ENCODE results near the gene KRT73.

DNA sequence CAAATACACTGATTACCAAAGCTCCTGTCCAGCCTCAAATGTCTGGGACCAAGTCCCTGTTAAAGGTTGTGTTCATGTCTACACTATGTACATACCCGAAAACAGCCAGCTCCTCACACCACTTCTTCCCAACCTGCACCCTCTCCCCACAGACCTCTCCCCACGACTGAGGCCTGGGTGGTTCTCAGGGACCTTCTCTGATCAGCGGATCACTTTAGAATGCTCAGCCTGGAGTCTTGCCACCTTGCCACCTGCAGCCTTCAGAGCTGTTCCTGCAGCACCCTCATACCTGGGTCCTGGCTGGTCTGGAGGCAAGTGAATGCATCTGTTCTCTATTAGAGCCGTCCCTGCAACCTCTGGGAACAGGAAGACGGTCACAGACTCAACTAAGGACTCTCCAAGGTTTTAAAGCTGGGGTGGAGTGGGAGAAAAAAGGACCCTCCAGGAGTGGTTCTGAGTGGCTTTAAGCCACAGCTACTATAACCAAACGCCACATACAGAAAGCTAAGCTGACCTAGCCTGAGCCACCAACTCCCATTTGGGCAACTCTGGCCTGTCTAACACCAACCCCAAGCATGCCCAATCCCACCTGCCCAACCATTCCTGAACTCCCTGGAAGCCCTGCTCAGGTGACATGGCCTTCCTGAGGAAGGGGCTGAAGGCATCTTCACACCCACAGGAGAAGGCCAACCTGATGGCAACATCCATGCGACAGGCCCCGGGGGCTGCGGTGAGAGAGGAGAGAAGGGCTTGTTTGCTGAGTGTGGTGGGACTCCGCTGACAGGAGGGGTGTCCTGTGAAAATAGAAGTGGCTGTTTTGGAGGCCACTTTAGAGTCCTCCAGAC, 25.1 kb upstream of the KRT73 start:
- TF ChIP-seq POLR2A (IDR thresholded peaks at IDR 0.05; ENCODE audit: extremely low read depth, insufficient read length) (no peak), MYC (IDR thresholded peaks at IDR 0.05; ENCODE audit: low read depth, low read length) (no peak)
- TF ChIP-seq, protein P1, sequence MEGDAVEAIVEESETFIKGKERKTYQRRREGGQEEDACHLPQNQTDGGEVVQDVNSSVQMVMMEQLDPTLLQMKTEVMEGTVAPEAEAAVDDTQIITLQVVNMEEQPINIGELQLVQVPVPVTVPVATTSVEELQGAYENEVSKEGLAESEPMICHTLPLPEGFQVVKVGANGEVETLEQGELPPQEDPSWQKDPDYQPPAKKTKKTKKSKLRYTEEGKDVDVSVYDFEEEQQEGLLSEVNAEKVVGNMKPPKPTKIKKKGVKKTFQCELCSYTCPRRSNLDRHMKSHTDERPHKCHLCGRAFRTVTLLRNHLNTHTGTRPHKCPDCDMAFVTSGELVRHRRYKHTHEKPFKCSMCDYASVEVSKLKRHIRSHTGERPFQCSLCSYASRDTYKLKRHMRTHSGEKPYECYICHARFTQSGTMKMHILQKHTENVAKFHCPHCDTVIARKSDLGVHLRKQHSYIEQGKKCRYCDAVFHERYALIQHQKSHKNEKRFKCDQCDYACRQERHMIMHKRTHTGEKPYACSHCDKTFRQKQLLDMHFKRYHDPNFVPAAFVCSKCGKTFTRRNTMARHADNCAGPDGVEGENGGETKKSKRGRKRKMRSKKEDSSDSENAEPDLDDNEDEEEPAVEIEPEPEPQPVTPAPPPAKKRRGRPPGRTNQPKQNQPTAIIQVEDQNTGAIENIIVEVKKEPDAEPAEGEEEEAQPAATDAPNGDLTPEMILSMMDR (IDR thresholded peaks at IDR 0.05; ENCODE audit: low read depth, low read length) = no peak

All from NB4 (cell line).